Measurements from ENCODE around the gene SLC19A1.

SLC19A1 gene

GRCh38 chr21:45580576-45581321, 38.5 kb upstream of the SLC19A1 start:
- no peak overlapping the region for H3K4me3 ChIP-seq (replicated peaks in 1 of 2; ENCODE audit: low read depth in 2 of 2, low read length in 2 of 2)
- no peak for DNase-seq (ENCODE audit: low read depth in 2 of 2)
- TF ChIP-seq CTCF (IDR thresholded peaks at IDR 0.05; ENCODE audit: low read depth, low read length), result no peak

- H3K4me3 ChIP-seq (replicated peaks in 1 of 2; ENCODE audit: low read depth in 2 of 2, low read length in 2 of 2), result no peak overlapping the region
- no peak for DNase-seq (ENCODE audit: low read depth in 2 of 2)
- no peak for TF ChIP-seq CTCF (IDR thresholded peaks at IDR 0.05; ENCODE audit: low read depth, low read length)
Measured at GRCh38 chr21:45580181-45580575, 37.9 kb upstream of the SLC19A1 start.

- H3K4me3 ChIP-seq (replicated peaks in 1 of 2; ENCODE audit: low read depth in 2 of 2, low read length in 2 of 2), result no peak overlapping the region
- TF ChIP-seq CTCF (IDR thresholded peaks at IDR 0.05; ENCODE audit: low read depth, low read length), result no peak
- DNase-seq (ENCODE audit: low read depth in 2 of 2), result no peak
Measured at GRCh38 chr21:45579383-45580180, 37.3 kb upstream of the SLC19A1 start.

GRCh38 chr21:45578811-45579381, 36.7 kb upstream of the SLC19A1 start:
- DNase-seq (ENCODE audit: low read depth in 2 of 2), result no peak
- no peak overlapping the region for H3K4me3 ChIP-seq (replicated peaks in 1 of 2; ENCODE audit: low read depth in 2 of 2, low read length in 2 of 2)
- no peak for TF ChIP-seq CTCF (IDR thresholded peaks at IDR 0.05; ENCODE audit: low read depth, low read length)

GRCh38 chr21:45578176-45578801, 36.0 kb upstream of the SLC19A1 start:
- H3K4me3 ChIP-seq (replicated peaks in 1 of 2; ENCODE audit: low read depth in 2 of 2, low read length in 2 of 2), result no peak overlapping the region
- no peak for DNase-seq (ENCODE audit: low read depth in 2 of 2)
- no peak for TF ChIP-seq CTCF (IDR thresholded peaks at IDR 0.05; ENCODE audit: low read depth, low read length)

- H3K4me3 ChIP-seq (replicated peaks in 1 of 2; ENCODE audit: low read depth in 2 of 2, low read length in 2 of 2), result no peak overlapping the region
- DNase-seq (ENCODE audit: low read depth in 2 of 2), result no peak
- no peak for TF ChIP-seq CTCF (IDR thresholded peaks at IDR 0.05; ENCODE audit: low read depth, low read length)
Measured at GRCh38 chr21:45577801-45578175, 35.5 kb upstream of the SLC19A1 start.
